ENCODE data around the gene SPECC1L. TPM values are rescaled to one million over a fixed set of nuclear protein-coding genes. Genes with fewer than 3 reads are reported as not detected.

The SPECC1L gene
- total RNA-seq, 4 donors from 2014 or later: 42.2 to 45.1 (median 43.6) TPM

GRCh38 chr22:24451162-24451561 is 180.5 kb downstream of the SPECC1L start:
- H3K9me3 ChIP-seq: peaks cover 0 to 9% (median 0%) of the 10 kb centered on the region in 4 donors
- H3K36me3 ChIP-seq: no peaks in the 10 kb centered on the region
- no peak overlapping the region for H3K27ac ChIP-seq
- no peaks in the 10 kb centered on the region for H3K27me3 ChIP-seq
- peaks cover 0 to 11% (median 8%) of the 10 kb centered on the region in 4 donors for H3K4me1 ChIP-seq
- H3K4me3 ChIP-seq: no peak overlapping the region
- no peak for DNase-seq (ENCODE audit: low spot score in 2 of 2)
- TF ChIP-seq POLR2A (IDR thresholded peaks at IDR 0.05) (no peak), EP300 (IDR thresholded peaks at IDR 0.05) (no peak)
- TF ChIP-seq, protein P1, sequence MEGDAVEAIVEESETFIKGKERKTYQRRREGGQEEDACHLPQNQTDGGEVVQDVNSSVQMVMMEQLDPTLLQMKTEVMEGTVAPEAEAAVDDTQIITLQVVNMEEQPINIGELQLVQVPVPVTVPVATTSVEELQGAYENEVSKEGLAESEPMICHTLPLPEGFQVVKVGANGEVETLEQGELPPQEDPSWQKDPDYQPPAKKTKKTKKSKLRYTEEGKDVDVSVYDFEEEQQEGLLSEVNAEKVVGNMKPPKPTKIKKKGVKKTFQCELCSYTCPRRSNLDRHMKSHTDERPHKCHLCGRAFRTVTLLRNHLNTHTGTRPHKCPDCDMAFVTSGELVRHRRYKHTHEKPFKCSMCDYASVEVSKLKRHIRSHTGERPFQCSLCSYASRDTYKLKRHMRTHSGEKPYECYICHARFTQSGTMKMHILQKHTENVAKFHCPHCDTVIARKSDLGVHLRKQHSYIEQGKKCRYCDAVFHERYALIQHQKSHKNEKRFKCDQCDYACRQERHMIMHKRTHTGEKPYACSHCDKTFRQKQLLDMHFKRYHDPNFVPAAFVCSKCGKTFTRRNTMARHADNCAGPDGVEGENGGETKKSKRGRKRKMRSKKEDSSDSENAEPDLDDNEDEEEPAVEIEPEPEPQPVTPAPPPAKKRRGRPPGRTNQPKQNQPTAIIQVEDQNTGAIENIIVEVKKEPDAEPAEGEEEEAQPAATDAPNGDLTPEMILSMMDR (IDR thresholded peaks at IDR 0.05): no peak

DNA sequence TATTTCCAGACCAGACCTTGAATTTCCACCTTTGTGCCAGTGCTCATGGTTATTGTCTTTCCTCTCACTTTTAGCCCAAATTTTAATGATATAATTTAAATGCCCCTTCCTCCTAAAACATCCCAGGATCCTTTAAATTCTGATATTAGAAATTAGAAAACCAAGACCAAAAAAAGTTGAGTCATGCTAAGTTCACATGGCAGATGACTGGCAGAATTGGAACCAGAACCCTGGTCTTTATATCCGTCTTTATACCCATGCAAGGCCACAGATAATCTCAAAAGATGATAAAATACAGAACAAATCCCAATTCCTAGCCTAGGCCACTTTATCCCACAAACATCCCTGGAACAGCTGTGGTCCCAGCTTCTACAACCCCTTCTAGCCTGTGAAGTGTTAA is 183.2 kb downstream of the SPECC1L start:
- Histone ChIP-seq H3K4me3 (no peak overlapping the region), H3K27me3 (no peaks in the 10 kb centered on the region), H3K27ac (no peak overlapping the region), H3K4me1 (peaks cover 0 to 13% (median 8%) of the 10 kb centered on the region in 4 donors), H3K9me3 (peaks cover 0 to 9% (median 0%) of the 10 kb centered on the region in 4 donors), H3K36me3 (no peaks in the 10 kb centered on the region)
- WGBS, 2 donors: 86 to 89% methylated on average over 1 of the region's 1 CpG
- TF ChIP-seq EP300 (IDR thresholded peaks at IDR 0.05) (no peak), POLR2A (IDR thresholded peaks at IDR 0.05) (no peak)
- TF ChIP-seq, protein P1 (IDR thresholded peaks at IDR 0.05): no peak
- DNase-seq (ENCODE audit: low spot score in 2 of 2): no peak

GRCh38 chr22:24455039-24455438 is 184.4 kb downstream of the SPECC1L start:
- no peak overlapping the region for H3K27ac ChIP-seq
- no peaks in the 10 kb centered on the region for H3K36me3 ChIP-seq
- no peaks in the 10 kb centered on the region for H3K27me3 ChIP-seq
- DNase-seq (ENCODE audit: low spot score in 2 of 2): no peak
- 60 to 62% methylated on average over 4 of the region's 4 CpGs for WGBS, 2 donors
- no peak overlapping the region for H3K4me3 ChIP-seq
- TF ChIP-seq EP300 (IDR thresholded peaks at IDR 0.05) (no peak), POLR2A (IDR thresholded peaks at IDR 0.05) (no peak)
- TF ChIP-seq, protein P1 (IDR thresholded peaks at IDR 0.05): no peak
- peaks cover 0 to 9% (median 0%) of the 10 kb centered on the region in 4 donors for H3K9me3 ChIP-seq
- H3K4me1 ChIP-seq: peaks cover 0 to 16% (median 8%) of the 10 kb centered on the region in 4 donors

DNA sequence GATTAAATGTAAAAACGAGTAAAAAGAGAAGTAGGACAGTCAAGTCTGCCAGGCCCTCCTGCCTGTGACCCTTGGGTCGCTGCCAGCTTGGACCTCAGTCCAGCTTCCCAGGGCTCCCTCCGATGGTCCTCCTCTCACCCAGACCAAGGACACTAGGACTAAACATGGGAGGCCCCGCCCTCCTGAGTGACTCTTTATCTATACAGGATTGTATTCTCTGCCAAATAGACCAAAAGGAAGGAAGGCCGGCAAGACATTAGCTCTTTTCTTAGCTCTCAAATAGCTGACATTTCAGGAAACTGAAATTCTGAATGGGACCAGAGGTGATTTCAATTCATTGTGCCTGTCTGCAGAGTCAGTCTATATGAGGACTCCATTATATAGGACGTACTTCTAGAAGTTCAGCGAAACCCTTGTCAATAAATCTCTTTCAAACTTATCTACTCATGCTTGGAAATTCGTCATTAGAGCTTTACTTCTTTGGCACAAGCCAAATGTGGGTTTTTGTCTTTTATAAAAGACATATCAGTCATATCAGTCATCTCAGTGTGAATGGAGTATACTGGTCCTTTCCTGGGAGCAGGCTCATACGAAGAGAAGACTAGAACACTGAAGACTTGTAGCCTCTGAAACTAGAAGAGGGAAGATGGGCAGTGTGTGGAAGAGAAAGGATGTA is 185.3 kb downstream of the SPECC1L start:
- H3K36me3 ChIP-seq: no peaks in the 10 kb centered on the region
- 27 to 39% methylated on average over 9 of the region's 9 CpGs for WGBS, 2 donors
- H3K4me1 ChIP-seq: peaks cover 0 to 21% (median 8%) of the 10 kb centered on the region in 4 donors
- no peak overlapping the region for H3K27ac ChIP-seq
- DNase-seq (ENCODE audit: low spot score in 2 of 2): peak in 1 of 2 donors; percentile 24
- peaks cover 0 to 9% (median 0%) of the 10 kb centered on the region in 4 donors for H3K9me3 ChIP-seq
- no peaks in the 10 kb centered on the region for H3K27me3 ChIP-seq
- TF ChIP-seq EP300 (IDR thresholded peaks at IDR 0.05): no peak
- TF ChIP-seq, protein P1 (IDR thresholded peaks at IDR 0.05): no peak
- TF ChIP-seq POLR2A (IDR thresholded peaks at IDR 0.05): no peak
- H3K4me3 ChIP-seq: no peak overlapping the region

DNA sequence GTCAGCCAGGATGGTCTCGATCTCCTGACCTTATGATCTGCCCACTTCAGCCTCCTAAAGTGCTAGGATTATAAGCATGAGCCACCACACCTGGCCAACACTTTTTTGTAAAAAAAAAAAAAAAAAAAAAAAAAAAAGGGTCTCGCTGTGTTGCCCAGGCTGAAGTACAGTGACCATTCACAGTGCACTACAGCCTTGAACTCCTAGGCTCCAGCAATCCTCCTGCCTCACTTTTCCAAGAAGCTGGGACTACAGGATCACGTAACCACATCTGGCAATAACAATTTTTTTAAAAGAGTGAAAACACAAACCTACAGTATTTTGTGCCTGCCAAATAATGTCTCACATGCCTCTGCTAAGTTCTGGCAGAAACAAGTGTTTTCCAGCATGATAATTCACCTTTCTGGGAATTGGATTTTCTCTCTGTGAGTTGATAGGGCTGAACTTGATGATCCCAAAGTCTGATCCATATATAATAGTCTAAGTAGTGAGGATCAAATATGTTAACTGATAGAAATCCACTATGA is 187.3 kb downstream of the SPECC1L start:
- DNase-seq (ENCODE audit: low spot score in 2 of 2): no peak
- TF ChIP-seq POLR2A (IDR thresholded peaks at IDR 0.05): no peak
- TF ChIP-seq, protein P1 (IDR thresholded peaks at IDR 0.05): no peak
- TF ChIP-seq EP300 (IDR thresholded peaks at IDR 0.05): no peak
- H3K36me3 ChIP-seq: no peaks in the 10 kb centered on the region
- peaks cover 0 to 21% (median 8%) of the 10 kb centered on the region in 4 donors for H3K4me1 ChIP-seq
- WGBS, 2 donors: 89 to 91% methylated on average over 3 of the region's 3 CpGs
- no peak overlapping the region for H3K4me3 ChIP-seq
- no peaks in the 10 kb centered on the region for H3K27me3 ChIP-seq
- no peak overlapping the region for H3K27ac ChIP-seq
- no peaks in the 10 kb centered on the region for H3K9me3 ChIP-seq

All from tibial nerve (tissue), 4 donors.